ENCODE results near the gene IQGAP3. TPM values are rescaled to one million over a fixed set of nuclear protein-coding genes. Genes with fewer than 3 reads are reported as not detected.

The IQGAP3 gene
- total RNA-seq, 1 donor from 2014 or later, result 43.1 TPM

- Mint-ChIP-seq H3K9me3 (no peaks in the 10 kb centered on the region), H3K27me3 (ENCODE audit: low read depth) (no peaks in the 10 kb centered on the region), H3K4me1 (peaks cover 59% of the 10 kb centered on the region), H3K27ac (ENCODE audit: unreplicated experiment) (peak overlapping the region; percentile 5), H3K36me3 (ENCODE audit: low read depth) (no peaks in the 10 kb centered on the region), H3K4me3 (no peak overlapping the region)
- no peak for DNase-seq (ENCODE audit: low read depth, low spot score)
- peak; percentile 35 for TF ChIP-seq CTCF (conservative IDR thresholded peaks at IDR 0.05)
Measured at GRCh38 chr1:156490401-156491032, 81.8 kb downstream of the IQGAP3 start.

GRCh38 chr1:156489935-156490293 lies 82.5 kb downstream of the IQGAP3 start:
- Mint-ChIP-seq H3K4me3 (no peak overlapping the region), H3K27ac (ENCODE audit: unreplicated experiment) (peak overlapping the region; percentile 67), H3K27me3 (ENCODE audit: low read depth) (no peaks in the 10 kb centered on the region), H3K36me3 (ENCODE audit: low read depth) (no peaks in the 10 kb centered on the region), H3K4me1 (peaks cover 59% of the 10 kb centered on the region), H3K9me3 (no peaks in the 10 kb centered on the region)
- no peak for DNase-seq (ENCODE audit: low read depth, low spot score)
- no peak for TF ChIP-seq CTCF (conservative IDR thresholded peaks at IDR 0.05)

GRCh38 chr1:156489166-156489934 lies 83.0 kb downstream of the IQGAP3 start:
- DNase-seq (ENCODE audit: low read depth, low spot score), result no peak
- Mint-ChIP-seq H3K9me3 (no peaks in the 10 kb centered on the region), H3K36me3 (ENCODE audit: low read depth) (no peaks in the 10 kb centered on the region), H3K4me3 (peak overlapping the region; percentile 52), H3K4me1 (peaks cover 59% of the 10 kb centered on the region), H3K27ac (ENCODE audit: unreplicated experiment) (peak overlapping the region; percentile 67), H3K27me3 (ENCODE audit: low read depth) (no peaks in the 10 kb centered on the region)
- TF ChIP-seq CTCF (conservative IDR thresholded peaks at IDR 0.05), result no peak

GRCh38 chr1:156488566-156489165 lies 83.7 kb downstream of the IQGAP3 start:
- Mint-ChIP-seq H3K4me3 (peak overlapping the region; percentile 50), H3K36me3 (ENCODE audit: low read depth) (no peaks in the 10 kb centered on the region), H3K4me1 (peaks cover 59% of the 10 kb centered on the region), H3K27me3 (ENCODE audit: low read depth) (no peaks in the 10 kb centered on the region), H3K9me3 (no peaks in the 10 kb centered on the region), H3K27ac (ENCODE audit: unreplicated experiment) (peak overlapping the region; percentile 58)
- no peak for DNase-seq (ENCODE audit: low read depth, low spot score)
- no peak for TF ChIP-seq CTCF (conservative IDR thresholded peaks at IDR 0.05)

- H3K27ac Mint-ChIP-seq (ENCODE audit: unreplicated experiment), result no peak overlapping the region
- H3K4me1 Mint-ChIP-seq, result peaks cover 57% of the 10 kb centered on the region
- H3K27me3 Mint-ChIP-seq (ENCODE audit: low read depth), result no peaks in the 10 kb centered on the region
- TF ChIP-seq CTCF (conservative IDR thresholded peaks at IDR 0.05), result no peak
- no peak for DNase-seq (ENCODE audit: low read depth, low spot score)
- no peak overlapping the region for H3K4me3 Mint-ChIP-seq
- H3K36me3 Mint-ChIP-seq (ENCODE audit: low read depth), result no peaks in the 10 kb centered on the region
- no peaks in the 10 kb centered on the region for H3K9me3 Mint-ChIP-seq
Measured at GRCh38 chr1:156487862-156488261, 84.5 kb downstream of the IQGAP3 start.

Data from neural crest cell (in vitro differentiated cells).